Panc1 (cell line): ENCODE measurements around the gene LRRC46. TPM values are rescaled to one million over a fixed set of nuclear protein-coding genes. Genes with fewer than 3 reads are reported as not detected.

ENCODE experiments used
- ATAC-seq: fragments of 200-7000 bp; cut with Tn5 transposase; 2 replicates; pipeline ENCODE4 v1.9.1; 2020; ENCODE audit warnings: mild to moderate bottlenecking, moderate library complexity
- BruUV-seq: library from RNA; stranded (reverse); fragments of 400-500 nt; replicated peaks from 2 replicates; lab custom pipeline; 2021; lab: Mats Ljungman, UMichigan
- CTCF ChIA-PET: fragments of 300-600 bp; sonication (Branson Sonifier 250); formaldehyde crosslinking; loops from one replicate; lab custom pipeline; 2022; ENCODE audit warnings: antibody characterized with exemption; lab: Charles Lee
- POLR2A ChIA-PET: fragments of 300-600 bp; sonication (Branson Sonifier 250); formaldehyde crosslinking; loops from one replicate; lab custom pipeline; 2022; ENCODE audit warnings: antibody characterized with exemption; lab: Charles Lee
- DNase-seq: peaks from one replicate; pipeline ENCODE4 v3.0.0-alpha.2; 2010; ENCODE audit warnings: low read depth, low spot score
- H3K27ac ChIP-seq: 2 replicates; pipeline ENCODE4 v1.5.1; 2011; ENCODE audit warnings: mild to moderate bottlenecking, low read length, inconsistent platforms
- H3K27me3 ChIP-seq: fragments of 200-500 bp; sonication (Bioruptor generic); 2 replicates; pipeline ENCODE4 v1.6.0; 2014; ENCODE audit warnings: low read length, inconsistent platforms; ENCODE audit not compliant: control insufficient read depth, insufficient read depth
- H3K36me3 ChIP-seq: fragments of 200-500 bp; sonication (Bioruptor generic); 2 replicates; pipeline ENCODE4 v1.5.1; 2014; ENCODE audit warnings: inconsistent platforms, mild to moderate bottlenecking, low read length, moderate library complexity; ENCODE audit not compliant: control insufficient read depth, insufficient read depth
- H3K4me1 ChIP-seq: 2 replicates; pipeline ENCODE4 v1.5.1; 2011; ENCODE audit warnings: inconsistent platforms, mild to moderate bottlenecking, low read length, moderate library complexity; ENCODE audit not compliant: control insufficient read depth, insufficient read depth
- H3K4me3 ChIP-seq, 2 experiments: 2 replicates each; pipeline ENCODE4 v1.5.1; 2011 to 2012; ENCODE audit warnings: low read depth in 2 of 2, low read length in 2 of 2, mild to moderate bottlenecking in 2 of 2, inconsistent platforms in 1 of 2, moderate library complexity in 1 of 2
- H3K9me3 ChIP-seq: fragments of 200-500 bp; sonication (Bioruptor generic); 2 replicates; pipeline ENCODE4 v1.5.1; 2014; ENCODE audit warnings: low read depth, mild to moderate bottlenecking, inconsistent platforms, low read length, moderate library complexity; ENCODE audit not compliant: control insufficient read depth, insufficient read depth
- POLR2AphosphoS5 ChIP-seq: IDR thresholded peaks from 2 replicates; pipeline ENCODE4 v1.6.1; 2012; ENCODE audit warnings: mild to moderate bottlenecking, low read depth, low read length, moderate library complexity
- SIN3A ChIP-seq: IDR thresholded peaks from 2 replicates; pipeline ENCODE4 v1.6.1; 2012; ENCODE audit warnings: low read depth, mild to moderate bottlenecking, low read length, moderate library complexity, borderline replicate concordance; ENCODE audit not compliant: insufficient read depth
- TCF7L2 ChIP-seq: IDR thresholded peaks from 2 replicates; pipeline ENCODE4 v1.6.1; 2011; ENCODE audit warnings: mild to moderate bottlenecking, low read depth, low read length, inconsistent platforms
- in situ Hi-C: cut with HindIII; loops from 2 replicates; pipeline ENCODE4 v1.10.0; 2016; ENCODE audit warnings: low sequenced_read_pairs, low pct_unique_long_range_greater_than_20kb
- intact Hi-C: fragments of 100-400 bp; cut with micrococcal nuclease; formaldehyde crosslinking; loops from one replicate; pipeline ENCODE4 v1.10.0; 2022; ENCODE audit not compliant: unreplicated experiment
- total RNA-seq: library from RNA; stranded (reverse); gene quantifications from one replicate; pipeline ENCODE4 v1.2.1, GENCODE V29; 2021; ENCODE audit not compliant: unreplicated experiment
- TF ChIP-seq, protein P1 (sequence below), 2 experiments: IDR thresholded peaks; 2 replicates each; pipeline ENCODE4 v1.6.1; 2011 to 2012; ENCODE audit warnings: low read depth in 2 of 2, control low read depth in 1 of 2, low read length in 1 of 2, mild to moderate bottlenecking in 1 of 2, moderate library complexity in 1 of 2; ENCODE audit not compliant: insufficient read depth in 1 of 2
- TF ChIP-seq, protein P2 (sequence below): fragments of 450-650 bp; IDR thresholded peaks from 2 replicates; pipeline ENCODE4 v1.5.1; 2017; ENCODE audit warnings: mild to moderate bottlenecking

LRRC46 gene
- total RNA-seq, 1 experiment from 2014 or later: 1.9 TPM

DNA sequence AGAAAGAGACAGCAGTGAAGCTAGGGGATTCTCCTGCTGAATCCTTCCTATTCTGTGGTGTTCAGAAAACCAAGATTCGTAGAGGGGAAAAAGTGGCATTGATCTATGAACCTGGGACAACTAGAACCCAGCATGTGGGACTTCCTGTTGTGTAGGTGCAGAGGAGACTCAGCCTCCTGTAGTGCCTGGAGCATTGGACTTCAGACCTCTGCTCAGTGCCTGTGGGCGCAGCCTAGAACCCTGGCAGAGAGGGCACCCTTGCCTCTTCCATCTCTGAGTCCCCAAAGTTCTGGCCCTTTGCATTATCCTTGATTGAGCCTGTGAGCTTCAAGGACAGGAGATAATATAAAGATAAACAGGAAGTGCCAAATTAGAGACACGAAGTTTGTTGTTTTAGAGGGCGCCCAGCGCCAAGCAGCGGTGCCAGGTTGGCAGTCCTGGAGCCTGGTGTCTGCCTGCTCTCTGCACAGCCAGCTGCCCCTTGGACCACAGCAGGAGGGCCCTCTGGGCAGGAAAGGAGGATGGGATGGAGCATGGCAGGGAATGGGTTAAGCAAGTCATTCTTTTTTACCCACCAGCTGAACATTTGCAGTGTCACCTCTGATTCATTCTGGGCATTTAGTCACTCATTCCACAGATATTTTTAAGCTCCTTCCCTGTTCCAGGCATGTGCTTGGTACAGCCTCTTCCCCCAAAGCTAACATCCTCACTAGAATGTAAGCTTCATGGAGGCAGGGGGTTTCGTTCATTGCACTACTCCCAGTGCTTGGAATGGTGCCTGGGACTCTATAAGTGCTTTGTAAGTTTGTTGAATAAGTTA, 31.4 kb downstream of the LRRC46 start:
- intact Hi-C loops: no loop called here
- in situ Hi-C loops: no loop called here
- CTCF ChIA-PET: interaction anchor here (0.6 to 0.9 kb wide), 4 partner anchors 25 to 1650 kb away, joined by 3 to 6 read pairs (median 4); no protein-coding TSS in a partner anchor
- ATAC-seq (peak; percentile 74), DNase-seq (peak; percentile 41)
- H3K9me3 ChIP-seq: no peaks in the 10 kb centered on the region
- no peaks in the 10 kb centered on the region for H3K27me3 ChIP-seq
- H3K4me1 ChIP-seq: peaks cover 10% of the 10 kb centered on the region
- H3K4me3 ChIP-seq: no peak overlapping the region
- no peak overlapping the region for H3K27ac ChIP-seq
- H3K36me3 ChIP-seq: no peaks in the 10 kb centered on the region
- TF ChIP-seq POLR2AphosphoS5 (no peak), SIN3A (no peak), TCF7L2 (no peak)
- TF ChIP-seq, protein P1, sequence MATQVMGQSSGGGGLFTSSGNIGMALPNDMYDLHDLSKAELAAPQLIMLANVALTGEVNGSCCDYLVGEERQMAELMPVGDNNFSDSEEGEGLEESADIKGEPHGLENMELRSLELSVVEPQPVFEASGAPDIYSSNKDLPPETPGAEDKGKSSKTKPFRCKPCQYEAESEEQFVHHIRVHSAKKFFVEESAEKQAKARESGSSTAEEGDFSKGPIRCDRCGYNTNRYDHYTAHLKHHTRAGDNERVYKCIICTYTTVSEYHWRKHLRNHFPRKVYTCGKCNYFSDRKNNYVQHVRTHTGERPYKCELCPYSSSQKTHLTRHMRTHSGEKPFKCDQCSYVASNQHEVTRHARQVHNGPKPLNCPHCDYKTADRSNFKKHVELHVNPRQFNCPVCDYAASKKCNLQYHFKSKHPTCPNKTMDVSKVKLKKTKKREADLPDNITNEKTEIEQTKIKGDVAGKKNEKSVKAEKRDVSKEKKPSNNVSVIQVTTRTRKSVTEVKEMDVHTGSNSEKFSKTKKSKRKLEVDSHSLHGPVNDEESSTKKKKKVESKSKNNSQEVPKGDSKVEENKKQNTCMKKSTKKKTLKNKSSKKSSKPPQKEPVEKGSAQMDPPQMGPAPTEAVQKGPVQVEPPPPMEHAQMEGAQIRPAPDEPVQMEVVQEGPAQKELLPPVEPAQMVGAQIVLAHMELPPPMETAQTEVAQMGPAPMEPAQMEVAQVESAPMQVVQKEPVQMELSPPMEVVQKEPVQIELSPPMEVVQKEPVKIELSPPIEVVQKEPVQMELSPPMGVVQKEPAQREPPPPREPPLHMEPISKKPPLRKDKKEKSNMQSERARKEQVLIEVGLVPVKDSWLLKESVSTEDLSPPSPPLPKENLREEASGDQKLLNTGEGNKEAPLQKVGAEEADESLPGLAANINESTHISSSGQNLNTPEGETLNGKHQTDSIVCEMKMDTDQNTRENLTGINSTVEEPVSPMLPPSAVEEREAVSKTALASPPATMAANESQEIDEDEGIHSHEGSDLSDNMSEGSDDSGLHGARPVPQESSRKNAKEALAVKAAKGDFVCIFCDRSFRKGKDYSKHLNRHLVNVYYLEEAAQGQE (IDR thresholded peaks at IDR 0.05; ENCODE audit: insufficient read depth in 1 of 2, low read depth in 2 of 2, low read length in 1 of 2): no peak
- TF ChIP-seq, protein P2, sequence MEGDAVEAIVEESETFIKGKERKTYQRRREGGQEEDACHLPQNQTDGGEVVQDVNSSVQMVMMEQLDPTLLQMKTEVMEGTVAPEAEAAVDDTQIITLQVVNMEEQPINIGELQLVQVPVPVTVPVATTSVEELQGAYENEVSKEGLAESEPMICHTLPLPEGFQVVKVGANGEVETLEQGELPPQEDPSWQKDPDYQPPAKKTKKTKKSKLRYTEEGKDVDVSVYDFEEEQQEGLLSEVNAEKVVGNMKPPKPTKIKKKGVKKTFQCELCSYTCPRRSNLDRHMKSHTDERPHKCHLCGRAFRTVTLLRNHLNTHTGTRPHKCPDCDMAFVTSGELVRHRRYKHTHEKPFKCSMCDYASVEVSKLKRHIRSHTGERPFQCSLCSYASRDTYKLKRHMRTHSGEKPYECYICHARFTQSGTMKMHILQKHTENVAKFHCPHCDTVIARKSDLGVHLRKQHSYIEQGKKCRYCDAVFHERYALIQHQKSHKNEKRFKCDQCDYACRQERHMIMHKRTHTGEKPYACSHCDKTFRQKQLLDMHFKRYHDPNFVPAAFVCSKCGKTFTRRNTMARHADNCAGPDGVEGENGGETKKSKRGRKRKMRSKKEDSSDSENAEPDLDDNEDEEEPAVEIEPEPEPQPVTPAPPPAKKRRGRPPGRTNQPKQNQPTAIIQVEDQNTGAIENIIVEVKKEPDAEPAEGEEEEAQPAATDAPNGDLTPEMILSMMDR: no peak
- POLR2A ChIA-PET: no interaction called here
- no TSS peak for BruUV-seq

DNA sequence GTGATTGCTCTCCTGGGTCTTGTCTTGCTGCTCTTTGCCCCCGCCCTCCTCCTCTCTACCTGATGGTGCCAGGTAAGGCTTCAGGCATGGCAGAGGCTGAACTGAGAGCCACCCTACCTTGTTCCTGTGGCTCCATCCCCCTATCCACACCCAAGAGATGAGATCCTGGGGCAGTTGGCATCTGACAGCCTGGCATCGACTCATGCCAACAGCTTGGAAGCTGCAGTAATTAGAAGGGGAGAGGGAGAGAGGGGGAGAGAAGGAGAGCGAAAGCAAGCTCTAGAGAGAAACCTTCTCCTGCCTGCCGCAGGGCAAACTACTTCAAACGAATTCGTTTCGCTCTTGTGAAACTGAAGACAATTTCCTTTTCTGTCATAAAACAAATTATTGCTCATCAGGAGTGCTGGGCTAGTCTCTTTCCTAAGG, 33.3 kb downstream of the LRRC46 start:
- no peak overlapping the region for H3K4me3 ChIP-seq
- ATAC-seq (no peak), DNase-seq (no peak)
- in situ Hi-C loops: no loop called here
- TF ChIP-seq SIN3A (no peak), POLR2AphosphoS5 (no peak), TCF7L2 (no peak)
- TF ChIP-seq, protein P1 (IDR thresholded peaks at IDR 0.05; ENCODE audit: insufficient read depth in 1 of 2, low read depth in 2 of 2, low read length in 1 of 2): no peak
- no peak overlapping the region for H3K27ac ChIP-seq
- no TSS peak for BruUV-seq
- peaks cover 10% of the 10 kb centered on the region for H3K4me1 ChIP-seq
- ChIA-PET CTCF (interaction anchor here (0.7 to 1.3 kb wide), 2 partner anchors 19 to 25 kb away, joined by 3 read pairs; no protein-coding TSS in a partner anchor), POLR2A (no interaction called here)
- intact Hi-C loops: no loop called here
- H3K9me3 ChIP-seq: no peaks in the 10 kb centered on the region
- H3K27me3 ChIP-seq: no peaks in the 10 kb centered on the region
- no peaks in the 10 kb centered on the region for H3K36me3 ChIP-seq
